Measurements from ENCODE around the gene ADCY6. TPM values are rescaled to one million over a fixed set of nuclear protein-coding genes. Genes with fewer than 3 reads are reported as not detected.

ADCY6 gene
- total and polyA plus RNA-seq, 2 of the 4 experiments (the other 2 are of a cell fraction) = 18.5 to 34.4 TPM

- no peak overlapping the region for H3K4me2 ChIP-seq (ENCODE audit: low read depth, low read length)
- no peak for ATAC-seq (ENCODE audit: low read depth)
- CTCF ChIA-PET = interaction anchor here (0.6 kb wide), 1 partner anchor 29 kb away, joined by 3 read pairs; no protein-coding TSS in a partner anchor
- no peak for TF ChIP-seq CTCF (conservative IDR thresholded peaks at IDR 0.05; ENCODE audit: low read depth, low read length)
- TF ChIP-seq BHLHE40 (IDR thresholded peaks at IDR 0.05; ENCODE audit: low read depth, low read length) = no peak
- no peak for TF ChIP-seq USF2 (IDR thresholded peaks at IDR 0.05; ENCODE audit: low read depth, low read length)
- TF ChIP-seq RAD21 (IDR thresholded peaks at IDR 0.05; ENCODE audit: low read length) = no peak
- no peak for TF ChIP-seq MXI1 (IDR thresholded peaks at IDR 0.05; ENCODE audit: borderline replicate concordance, low read depth, low read length)
- TF ChIP-seq RFX5 (IDR thresholded peaks at IDR 0.05; ENCODE audit: low read depth, low read length) = no peak
- no peak for TF ChIP-seq CHD1 (IDR thresholded peaks at IDR 0.05; ENCODE audit: low read depth, low read length)
- no peak for TF ChIP-seq MAZ (IDR thresholded peaks at IDR 0.05; ENCODE audit: borderline replicate concordance, low read depth, low read length)
- TF ChIP-seq NFE2L2 (IDR thresholded peaks at IDR 0.05; ENCODE audit: low read depth, low read length) = no peak
- no peak for TF ChIP-seq SMC3 (IDR thresholded peaks at IDR 0.05; ENCODE audit: low read depth, low read length)
- no peak for TF ChIP-seq ELK1 (IDR thresholded peaks at IDR 0.05; ENCODE audit: borderline replicate concordance, low read depth, low read length)
- no peak for TF ChIP-seq CEBPB (IDR thresholded peaks at IDR 0.05; ENCODE audit: low read depth, low read length)
- no peak for TF ChIP-seq POLR2A (IDR thresholded peaks at IDR 0.05; ENCODE audit: low read depth, low read length)
- no peak for TF ChIP-seq FOS (IDR thresholded peaks at IDR 0.05; ENCODE audit: low read depth, low read length)
- no peak for TF ChIP-seq MAFK (IDR thresholded peaks at IDR 0.05; ENCODE audit: low read depth, low read length)
These were observed 8.4 kb downstream of the ADCY6 start for GRCh38 chr12:48780381-48781025.

More at GRCh38 chr12:48780381-48781025, 8.4 kb downstream of the ADCY6 start:
- no TSS peak for BruUV-seq (replicated peaks)
- no peak overlapping the region for H3K9ac ChIP-seq (ENCODE audit: low read depth, low read length)
- H3K14ac ChIP-seq (replicated peaks; ENCODE audit: low read depth, low read length) = peak overlapping the region; percentile 0; the same call in 1 of the 2 replicates
- peak overlapping the region; percentile 1; the same call in 1 of the 2 replicates for H3K27ac ChIP-seq (ENCODE audit: insufficient read depth, low read length)
- H2BK120ac ChIP-seq (ENCODE audit: low read depth, low read length) = no peak overlapping the region
- H3K4ac ChIP-seq (ENCODE audit: low read depth, low read length) = peak overlapping the region; percentile 15; the same call in 1 of the 2 replicates
- H2BK20ac ChIP-seq (ENCODE audit: low read depth, low read length) = peak overlapping the region; percentile 13
- in situ Hi-C loops (cut with MboI; ENCODE audit: low sequenced_read_pairs) (loop anchor here (25.0 kb wide), 1 partner anchor 243 kb away; the partner anchor contains the start of gene OR8S1), dilution Hi-C loops (cut with HindIII; ENCODE audit: low sequenced_read_pairs, unreplicated experiment) (no loop called here), intact Hi-C loops (cut with micrococcal nuclease) (no loop called here)
- peak overlapping the region; percentile 5 for H2BK5ac ChIP-seq (ENCODE audit: low read depth, low read length, poor library complexity, severe bottlenecking)
- H3K9me1 ChIP-seq (ENCODE audit: insufficient read depth, low read length) = peaks cover 16% of the 10 kb centered on the region; the same call in 1 of the 2 replicates
- no peak overlapping the region for H2BK15ac ChIP-seq (ENCODE audit: low read depth, low read length)
- 89% methylated on average over 3 of the region's 11 CpGs; no CpG with 5 or more reads in 1 of the 2 experiments for WGBS, 2 experiments (ENCODE audit: extremely low coverage in 2 of 2, insufficient read length in 1 of 2)
- no peaks in the 10 kb centered on the region for H3K27me3 ChIP-seq (ENCODE audit: control insufficient read depth, insufficient read depth, low read length)
- H2AK5ac ChIP-seq (ENCODE audit: low read depth, low read length) = peak overlapping the region; percentile 68; the same call in 1 of the 2 replicates
- H3K9me3 ChIP-seq (ENCODE audit: control insufficient read depth, insufficient read depth, low read length) = no peaks in the 10 kb centered on the region
- no peak overlapping the region for H3K4me3 ChIP-seq (ENCODE audit: insufficient read depth, low read depth, low read length)
- H4K91ac ChIP-seq (ENCODE audit: insufficient read depth, low read depth, low read length) = no peak overlapping the region
- no peak overlapping the region for H4K5ac ChIP-seq (ENCODE audit: low read depth, low read length)
- H3K79me1 ChIP-seq (ENCODE audit: low read depth in 1 of 2, low read length in 2 of 2) = peaks cover 44 to 58% of the 10 kb centered on the region in 2 experiments
- no peak overlapping the region for H2AFZ ChIP-seq (replicated peaks; ENCODE audit: low read length, poor library complexity)
- no peak overlapping the region for H3K56ac ChIP-seq (ENCODE audit: extremely low read depth, insufficient read depth, low read length)
- peak overlapping the region in 1 of 2 experiments; percentile 71; a peak in 1 of 4 replicates for H4K8ac ChIP-seq (ENCODE audit: low read depth in 2 of 2, low read length in 2 of 2)
- peaks cover 13% of the 10 kb centered on the region for H3K4me1 ChIP-seq (ENCODE audit: control insufficient read depth, insufficient read depth, low read length)
- DNase-seq = no peak
- H3K36me3 ChIP-seq (ENCODE audit: control insufficient read depth, insufficient read depth, low read length) = peaks cover 37% of the 10 kb centered on the region
- H3K23ac ChIP-seq (ENCODE audit: low read depth, low read length) = no peak overlapping the region
- peak overlapping the region; percentile 84 for H2AK9ac ChIP-seq (replicated peaks; ENCODE audit: low read depth, low read length, poor library complexity)
- POLR2A ChIA-PET (ENCODE audit: unreplicated experiment) = no interaction called here
- H4K20me1 ChIP-seq (ENCODE audit: insufficient read depth, low read length) = peaks cover 15% of the 10 kb centered on the region
- H3K18ac ChIP-seq (ENCODE audit: low read depth, low read length) = no peak overlapping the region

Data from IMR-90 (cell line).